ENCODE measurements around the gene KCNK7.

KCNK7 gene

GRCh38 chr11:65593518-65594414 lies 1.8 kb downstream of the KCNK7 start:
- peak; percentile 63 for ATAC-seq
- TF ChIP-seq CSDC2 (CRISPR knock-in tag; IDR thresholded peaks at IDR 0.05) (no peak), ZFP3 (CRISPR knock-in tag; IDR thresholded peaks at IDR 0.05) (no peak), POU6F1 (CRISPR knock-in tag; IDR thresholded peaks at IDR 0.05; ENCODE audit: borderline replicate concordance, low read depth) (no peak), TCF4 (CRISPR knock-in tag; IDR thresholded peaks at IDR 0.05; ENCODE audit: borderline replicate concordance) (no peak), BACH2 (CRISPR knock-in tag; IDR thresholded peaks at IDR 0.05; ENCODE audit: borderline replicate concordance) (no peak), OSR1 (CRISPR knock-in tag; IDR thresholded peaks at IDR 0.05) (no peak), PATZ1 (CRISPR knock-in tag; IDR thresholded peaks at IDR 0.05; ENCODE audit: borderline replicate concordance) (no peak), ESRRG (CRISPR knock-in tag; IDR thresholded peaks at IDR 0.05) (no peak), PPARA (CRISPR knock-in tag; IDR thresholded peaks at IDR 0.05; ENCODE audit: borderline replicate concordance) (no peak), ISL1 (CRISPR knock-in tag; IDR thresholded peaks at IDR 0.05) (no peak), ZNF565 (CRISPR knock-in tag; conservative IDR thresholded peaks at IDR 0.05; ENCODE audit: low read depth) (no peak), SNAI2 (CRISPR knock-in tag; IDR thresholded peaks at IDR 0.05) (no peak), ZC3H10 (CRISPR knock-in tag; IDR thresholded peaks at IDR 0.05) (no peak), TSHZ2 (CRISPR knock-in tag; IDR thresholded peaks at IDR 0.05) (no peak), ZFP30 (CRISPR knock-in tag; IDR thresholded peaks at IDR 0.05) (no peak), TOX (CRISPR knock-in tag; IDR thresholded peaks at IDR 0.05; ENCODE audit: borderline replicate concordance) (no peak), GLIS3 (CRISPR knock-in tag; IDR thresholded peaks at IDR 0.05) (no peak)

GRCh38 chr11:65592858-65593517 lies 2.6 kb downstream of the KCNK7 start:
- no peak for ATAC-seq

More at GRCh38 chr11:65592858-65593517, 2.6 kb downstream of the KCNK7 start:
- no peak for TF ChIP-seq CSRNP3 (CRISPR knock-in tag; IDR thresholded peaks at IDR 0.05)
- TF ChIP-seq RARB (CRISPR knock-in tag; IDR thresholded peaks at IDR 0.05), result no peak
- TF ChIP-seq PATZ1 (CRISPR knock-in tag; IDR thresholded peaks at IDR 0.05; ENCODE audit: borderline replicate concordance), result no peak
- TF ChIP-seq OSR1 (CRISPR knock-in tag; IDR thresholded peaks at IDR 0.05), result no peak
- TF ChIP-seq ZC3H10 (CRISPR knock-in tag; IDR thresholded peaks at IDR 0.05), result no peak
- no peak for TF ChIP-seq POU6F1 (CRISPR knock-in tag; IDR thresholded peaks at IDR 0.05; ENCODE audit: borderline replicate concordance, low read depth)
- no peak for TF ChIP-seq ESRRG (CRISPR knock-in tag; IDR thresholded peaks at IDR 0.05)
- TF ChIP-seq GLIS3 (CRISPR knock-in tag; IDR thresholded peaks at IDR 0.05), result no peak

Data from SK-N-SH treated with all-trans-retinoic acid at 6 μM for 48 hours (cell line).